Stimulated activated CD8-positive, alpha-beta memory T cell treated with anti-CD3 and anti-CD28 coated beads, Interleukin-4, amount 100 ng/mL, for 4 hours (primary cell): ENCODE results near the gene CTNNBIP1.
A peak's percentile ranks its signal among the peaks of the same experiment; 100 is the strongest.

Experiments
- DNase-seq, 2 donors: peaks; one replicate each; pipeline ENCODE4 v3.0.0-alpha.2; 2020; ENCODE audit warnings: low read depth in 2 of 2, low spot score in 1 of 2

Gene CTNNBIP1

DNA sequence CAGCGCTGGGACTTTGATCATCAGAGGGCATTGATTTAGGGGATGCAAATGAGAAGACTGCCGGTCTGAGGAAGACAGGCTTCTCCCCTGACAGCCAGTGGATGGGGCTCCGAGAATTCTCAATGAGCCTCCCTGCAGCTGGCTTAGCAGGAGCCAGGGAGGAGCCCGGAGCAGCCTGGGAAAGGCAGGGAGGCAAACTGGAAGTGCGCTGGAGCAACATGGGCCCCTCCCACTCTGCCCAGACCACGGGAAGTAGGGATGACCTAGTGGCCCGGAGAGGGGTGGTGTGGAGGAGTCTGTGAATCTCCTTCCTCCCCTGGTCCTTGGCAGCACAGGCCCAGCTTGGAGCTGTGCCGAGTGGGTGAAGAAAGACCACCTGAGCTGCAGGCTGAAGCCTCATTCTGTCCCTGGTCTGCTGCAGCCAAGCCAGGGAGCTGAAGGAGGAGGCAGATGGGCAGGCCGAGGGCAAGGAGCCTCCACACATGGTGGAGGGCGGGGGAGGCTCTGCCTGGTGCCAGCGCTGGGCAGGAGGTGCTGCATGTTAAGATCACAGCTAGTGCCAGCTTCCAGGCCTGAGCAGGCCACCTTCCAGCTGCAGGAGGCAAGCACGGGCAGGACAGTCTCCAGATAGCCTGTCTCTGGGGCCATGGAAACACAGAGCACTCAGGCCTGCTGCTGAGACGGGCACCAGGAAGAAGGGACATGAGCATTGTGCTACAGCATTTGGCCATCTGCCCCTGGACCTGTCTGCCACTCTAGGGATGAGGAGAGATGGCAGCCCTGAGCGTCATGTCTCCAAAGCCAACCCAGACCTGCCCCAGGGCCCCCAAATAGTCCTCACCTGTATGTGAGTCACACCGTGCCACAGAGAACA lies 74.1 kb downstream of the CTNNBIP1 start:
- no peak for DNase-seq

DNA sequence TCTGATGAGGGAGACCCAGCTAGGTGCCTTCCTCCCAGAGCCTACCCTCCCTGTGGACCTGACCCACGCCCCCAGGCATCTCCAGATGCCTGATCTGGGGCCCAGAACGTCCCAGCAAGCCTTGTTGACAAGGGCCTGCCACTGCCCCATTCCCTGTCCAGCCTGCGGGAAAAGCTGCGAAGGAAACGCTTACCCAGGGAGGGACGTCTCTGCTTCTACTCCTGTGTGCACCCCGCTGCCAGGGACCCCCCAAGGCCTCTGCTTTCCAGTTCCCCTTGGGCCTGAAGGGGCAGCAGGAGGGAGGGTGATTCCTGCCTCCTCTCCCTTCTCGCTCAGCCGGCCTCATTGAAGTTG lies 74.7 kb downstream of the CTNNBIP1 start:
- DNase-seq = no peak

DNA sequence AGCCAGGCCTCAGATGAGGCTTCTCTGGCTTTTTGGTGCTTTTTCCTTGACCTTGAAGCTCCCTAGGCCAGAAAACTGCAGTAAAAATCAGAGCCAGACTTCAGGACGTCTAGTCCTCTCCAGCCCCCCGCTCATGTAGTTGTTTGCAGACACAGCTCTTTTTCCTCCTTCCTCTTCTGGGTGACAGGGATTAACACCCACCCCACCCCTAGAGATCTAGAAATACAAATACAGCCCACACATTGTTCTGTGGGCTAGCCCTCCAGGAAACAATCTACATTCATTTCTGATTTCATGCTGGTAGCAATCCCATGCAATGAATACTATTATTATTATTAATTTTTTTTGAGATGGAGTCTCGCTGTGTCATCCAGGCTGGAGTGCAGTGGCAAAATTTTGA lies 76.4 kb downstream of the CTNNBIP1 start:
- no peak for DNase-seq

DNA sequence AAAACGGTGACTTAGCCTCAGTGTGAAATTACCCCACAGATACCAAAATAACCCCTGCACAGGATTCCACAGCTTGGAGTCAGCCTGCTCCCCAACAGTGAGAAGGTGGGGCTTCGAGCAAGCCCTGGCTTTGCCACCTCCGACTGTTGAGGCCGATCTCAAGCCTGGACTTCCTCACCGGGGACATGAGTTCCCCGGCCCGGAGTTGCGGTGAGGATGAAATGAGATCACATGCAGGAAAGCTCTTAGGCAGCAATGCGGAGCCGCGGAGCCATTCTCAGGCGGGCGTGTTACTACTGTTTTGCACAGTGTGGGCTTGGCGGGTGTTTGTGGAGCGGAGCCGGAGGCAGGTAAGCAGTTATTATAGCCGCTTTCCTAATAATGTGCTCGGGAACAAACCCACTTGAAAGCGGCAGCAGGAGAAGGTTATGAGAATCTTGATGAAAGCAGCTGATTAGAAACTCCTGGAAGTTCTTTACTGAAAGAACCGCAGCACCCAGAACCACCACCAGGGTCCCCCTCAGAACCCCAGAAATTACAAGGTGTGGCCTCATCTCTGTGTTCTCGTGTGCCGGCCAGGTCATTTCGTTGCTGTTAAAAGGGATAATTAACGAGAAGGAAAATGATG lies 82.4 kb downstream of the CTNNBIP1 start:
- no peak for DNase-seq

DNA sequence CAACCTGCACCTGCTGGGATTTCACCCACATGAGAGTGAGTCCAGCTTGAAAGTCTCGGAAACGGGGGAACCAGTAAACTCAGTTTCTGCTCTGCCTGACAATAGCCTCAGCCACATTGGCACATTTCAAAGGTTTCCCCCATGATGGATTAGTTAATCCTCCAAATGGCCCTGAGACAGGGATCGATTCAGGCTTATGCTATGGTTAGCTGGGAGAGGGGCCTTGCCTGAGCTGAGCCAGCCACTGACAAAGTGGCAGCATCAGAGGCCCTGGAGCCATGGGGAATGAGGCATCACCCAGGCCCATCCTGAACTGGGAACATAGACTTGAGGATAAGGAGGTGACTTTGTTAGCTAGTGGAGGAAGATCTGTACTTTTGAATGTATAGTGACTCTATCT lies 83.5 kb downstream of the CTNNBIP1 start:
- no peak for DNase-seq

DNA sequence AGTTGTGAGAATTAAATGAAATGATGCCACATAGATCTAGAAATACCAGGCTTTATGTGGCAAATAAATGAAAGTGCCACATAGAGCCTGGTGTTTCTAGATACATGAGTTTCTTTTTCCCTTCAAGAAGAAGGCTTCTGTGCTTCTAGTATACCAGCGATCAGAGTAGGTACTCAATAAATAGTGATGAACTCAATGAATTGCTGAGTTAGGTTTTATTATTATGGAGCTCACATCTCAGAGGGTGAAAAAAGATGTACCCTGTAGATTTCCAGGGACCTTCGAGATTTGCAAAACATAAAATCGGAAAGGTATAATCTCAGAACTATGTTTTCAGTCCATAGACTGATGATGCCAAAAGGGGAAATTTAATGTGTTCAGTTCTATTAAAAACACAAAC lies 84.0 kb downstream of the CTNNBIP1 start:
- no peak for DNase-seq

DNA sequence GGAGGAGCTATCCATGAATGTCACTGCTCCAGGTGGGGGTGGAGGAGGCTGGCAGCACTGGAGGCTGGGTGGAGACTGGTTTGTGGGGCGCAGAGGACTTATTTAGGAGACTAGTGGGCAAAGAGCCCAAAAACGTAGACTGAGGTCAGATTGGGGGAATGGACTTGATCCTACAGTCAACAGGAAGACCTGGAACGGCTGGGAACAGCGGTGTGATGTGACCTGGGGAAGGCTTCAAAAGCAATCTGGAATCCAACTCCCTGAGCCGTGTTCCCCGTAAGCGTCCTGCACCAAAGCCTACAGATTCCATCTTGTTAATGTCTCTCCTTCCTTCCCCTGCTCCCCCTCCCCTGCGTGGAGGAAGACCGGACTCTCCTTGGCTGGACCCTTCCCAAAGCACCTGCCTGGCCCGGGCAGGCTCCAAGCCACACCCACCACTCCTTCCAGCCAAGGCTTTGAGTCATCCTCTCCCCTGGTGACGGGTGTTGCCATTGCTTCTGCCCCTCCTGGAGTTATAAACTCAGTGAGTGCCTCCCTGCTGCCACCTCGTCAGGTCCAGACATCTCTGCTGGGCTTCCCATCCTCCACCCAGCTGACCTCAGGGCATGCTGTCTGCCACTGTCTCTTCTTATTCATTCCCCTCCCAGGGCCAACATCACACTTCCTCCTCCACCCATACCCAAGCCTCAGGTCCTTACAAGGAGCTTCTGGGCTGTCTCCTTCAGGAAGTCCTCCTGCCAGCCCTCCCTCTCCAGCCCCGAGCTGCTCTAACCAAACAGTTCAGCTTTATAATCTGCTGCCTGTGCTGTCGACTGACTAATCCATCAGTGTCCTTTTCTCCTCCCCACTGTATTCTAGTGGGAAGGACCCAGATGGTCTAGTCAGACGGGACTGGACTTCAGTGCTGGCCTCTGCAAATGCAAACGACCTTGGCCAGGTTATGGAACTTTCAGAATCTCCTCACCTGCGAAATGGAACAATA lies 84.7 kb downstream of the CTNNBIP1 start:
- DNase-seq = no peak

DNA sequence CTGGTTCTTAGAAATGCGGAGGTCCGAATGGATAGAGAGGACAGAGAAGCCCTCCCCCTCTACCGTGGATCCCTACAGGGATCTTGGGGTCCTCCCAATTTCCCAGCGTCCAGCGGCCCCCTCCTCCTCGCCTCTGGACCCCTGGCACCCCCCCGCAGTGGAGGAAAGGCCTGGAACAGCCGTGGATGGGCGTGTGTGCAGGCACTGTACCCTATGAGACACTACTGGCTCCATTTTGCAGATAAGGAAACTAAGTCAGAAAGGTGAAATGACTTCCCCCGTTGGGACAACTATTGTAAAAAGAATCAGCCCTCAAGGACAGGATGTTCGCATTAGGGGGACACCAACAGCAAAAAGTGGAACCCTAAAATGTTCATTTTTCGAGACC lies 85.4 kb downstream of the CTNNBIP1 start:
- no peak for DNase-seq

DNA sequence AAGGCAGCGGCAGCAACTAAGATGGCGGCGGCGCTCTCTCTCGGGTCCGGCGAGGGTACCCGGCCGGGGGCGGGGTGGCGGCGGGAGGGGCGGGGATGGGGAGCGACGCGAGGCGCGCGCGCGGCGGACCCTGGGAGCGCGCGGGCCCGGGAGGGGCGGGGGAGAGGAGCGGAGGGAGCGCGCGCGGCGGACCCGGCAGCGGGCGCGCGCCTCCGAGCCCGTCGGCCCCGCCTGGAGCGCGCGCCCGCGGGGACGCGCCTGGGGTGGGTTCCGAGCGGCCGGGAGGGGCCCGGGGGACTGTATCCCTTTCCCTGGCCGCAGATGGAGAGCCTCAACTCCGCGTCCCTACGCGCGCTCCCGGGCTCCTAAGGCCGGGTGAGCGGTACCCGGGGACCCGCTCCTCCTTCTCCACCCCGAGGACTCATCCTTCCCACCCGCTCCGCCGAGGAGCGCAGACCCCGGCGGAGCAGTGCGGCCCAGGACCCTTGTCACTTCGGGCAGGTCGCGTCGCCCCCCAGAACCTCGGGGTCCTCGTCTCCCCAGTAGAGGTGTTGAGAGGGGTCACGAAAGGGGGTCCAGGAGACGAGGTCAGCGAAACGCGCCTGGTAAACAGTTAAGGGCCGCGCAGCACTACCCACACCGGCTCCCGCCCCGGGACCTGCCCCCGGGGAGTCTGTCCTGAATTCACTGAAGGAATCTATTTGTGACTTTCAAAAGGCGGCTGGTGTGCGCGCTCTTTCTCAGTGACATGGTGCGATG lies 85.9 kb downstream of the CTNNBIP1 start, which contains the start of gene CLSTN1:
CLSTN1 (minus strand) TSS at position 23 of the 759 bp plus-strand sequence. CDS start 232 bp downstream, outside the sequence.
- DNase-seq = peak; percentile 71 to 80

DNA sequence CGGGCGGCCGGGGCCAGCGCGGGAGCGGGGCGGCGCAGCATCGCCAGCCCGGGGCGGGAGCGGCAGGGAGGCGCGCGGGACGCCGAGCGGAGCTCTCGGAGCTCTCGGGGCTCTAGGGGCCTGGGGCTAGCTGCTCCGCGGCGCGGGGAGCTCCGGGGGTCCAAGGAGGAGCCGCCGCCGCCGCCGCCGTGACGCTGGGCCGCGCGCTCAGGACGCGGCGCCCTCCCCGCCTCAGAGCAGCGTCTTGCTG lies 86.5 kb downstream of the CTNNBIP1 start:
- no peak for DNase-seq

DNA sequence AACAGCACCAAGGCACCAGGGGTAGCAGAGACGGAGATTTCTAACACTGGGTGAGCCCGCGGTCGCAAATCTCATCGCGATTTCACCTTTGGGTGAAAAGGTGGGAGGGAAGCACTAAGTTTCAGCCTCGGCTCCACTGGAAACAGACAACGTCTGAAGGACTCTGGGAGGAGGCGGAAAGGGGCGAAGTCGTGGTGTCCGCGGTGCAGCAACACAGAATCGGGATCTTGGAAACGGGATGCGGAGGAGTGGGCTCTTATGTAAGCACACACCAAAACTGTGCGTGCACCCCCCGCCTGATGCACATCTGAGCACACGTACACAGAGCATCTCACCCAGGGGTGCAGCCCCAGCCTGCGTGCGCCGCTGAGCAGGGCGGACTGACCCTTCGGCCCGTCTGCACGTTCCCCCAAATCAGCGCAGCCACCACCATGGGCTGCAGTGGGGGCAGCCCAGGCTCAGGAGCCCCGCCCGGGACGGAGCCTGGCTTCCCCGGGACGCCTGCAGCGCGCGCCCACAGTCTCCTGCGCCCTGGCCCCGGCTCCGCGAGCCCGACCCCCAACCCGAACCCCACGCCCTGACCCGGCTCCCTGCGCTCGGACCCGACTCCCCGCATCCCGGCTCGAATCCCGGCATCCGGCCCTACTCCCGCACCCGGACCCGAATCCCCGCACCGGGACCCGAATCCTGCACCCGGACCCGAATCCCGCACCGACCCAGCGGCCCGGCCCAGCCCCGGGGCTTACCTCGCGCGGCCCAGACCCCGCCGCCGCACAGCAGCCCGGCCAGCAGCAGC lies 87.0 kb downstream of the CTNNBIP1 start:
- no peak for DNase-seq

DNA sequence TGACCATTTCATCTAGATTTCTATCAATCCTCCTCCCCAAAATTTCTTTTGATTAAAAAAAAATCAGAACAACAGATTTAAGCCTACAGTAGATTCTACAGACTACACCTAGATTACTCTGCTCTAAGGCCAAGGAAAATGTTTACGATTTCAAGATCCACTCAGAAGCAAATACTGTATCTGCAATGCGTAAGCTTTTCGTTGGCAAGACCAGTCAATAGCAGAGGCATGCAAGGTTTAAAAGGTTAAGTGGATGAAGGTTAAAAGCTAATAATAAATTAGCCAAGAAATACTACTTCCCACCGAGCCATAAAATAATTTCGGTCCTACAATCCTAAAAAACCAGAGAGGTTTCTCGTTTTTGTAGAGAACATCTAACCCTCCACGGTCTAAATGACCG lies 87.6 kb downstream of the CTNNBIP1 start:
- DNase-seq = no peak

DNA sequence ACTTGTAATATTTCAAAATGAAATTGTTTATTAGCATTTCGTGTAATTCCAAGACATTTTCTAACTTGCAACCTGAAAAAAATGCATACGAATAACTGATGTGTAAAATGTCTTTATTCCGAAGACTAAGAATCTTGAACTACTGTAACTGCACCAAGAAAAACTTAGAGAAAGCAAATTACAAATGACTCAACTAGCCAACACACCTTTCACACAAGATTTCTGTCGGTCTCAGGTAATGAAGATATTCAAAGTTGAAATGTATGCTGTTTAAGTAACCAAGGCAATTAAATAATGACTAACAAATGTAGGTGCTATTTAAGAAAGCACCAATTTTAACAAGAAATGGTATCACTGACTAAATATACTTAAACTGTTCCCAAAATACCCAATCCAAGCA lies 88.4 kb downstream of the CTNNBIP1 start:
- DNase-seq = no peak

DNA sequence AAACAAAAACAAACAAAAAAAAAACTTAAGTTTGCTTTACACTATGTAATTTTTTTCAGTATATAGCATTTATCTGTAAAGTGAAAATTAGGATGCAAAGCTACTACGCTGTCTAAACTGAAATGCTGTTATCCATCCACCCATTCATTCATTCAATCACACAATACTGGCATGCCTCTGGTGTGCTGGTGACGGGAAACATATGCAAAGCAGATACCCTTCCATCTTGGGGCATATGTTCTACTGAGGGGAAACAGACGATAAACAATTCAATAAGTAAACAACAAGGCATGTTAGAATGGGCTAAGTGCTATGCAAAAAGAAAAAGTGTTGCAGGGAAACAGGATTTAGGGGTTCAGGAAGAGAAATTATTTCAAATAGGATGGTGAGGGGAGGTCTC lies 89.5 kb downstream of the CTNNBIP1 start:
- DNase-seq = no peak

DNA sequence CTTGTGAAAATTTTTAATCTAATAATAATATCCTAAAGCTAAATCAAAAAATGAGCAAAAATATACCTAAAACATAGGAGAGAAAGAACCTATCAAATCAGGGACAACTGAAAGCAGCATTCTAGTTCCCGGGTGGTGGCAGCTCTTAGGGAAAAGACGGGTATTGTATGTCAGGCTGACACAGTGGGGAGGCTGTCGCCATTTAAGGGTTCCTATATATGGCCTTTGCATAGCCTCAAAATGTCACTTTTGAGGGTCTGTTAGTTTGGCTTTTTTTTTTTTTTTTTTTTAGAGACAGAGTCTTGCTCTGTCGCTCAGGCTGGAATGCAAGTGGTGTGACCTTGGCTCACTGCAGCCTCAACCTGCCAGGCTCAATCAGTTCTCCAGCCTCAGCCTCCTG lies 92.3 kb downstream of the CTNNBIP1 start:
- no peak for DNase-seq

DNA sequence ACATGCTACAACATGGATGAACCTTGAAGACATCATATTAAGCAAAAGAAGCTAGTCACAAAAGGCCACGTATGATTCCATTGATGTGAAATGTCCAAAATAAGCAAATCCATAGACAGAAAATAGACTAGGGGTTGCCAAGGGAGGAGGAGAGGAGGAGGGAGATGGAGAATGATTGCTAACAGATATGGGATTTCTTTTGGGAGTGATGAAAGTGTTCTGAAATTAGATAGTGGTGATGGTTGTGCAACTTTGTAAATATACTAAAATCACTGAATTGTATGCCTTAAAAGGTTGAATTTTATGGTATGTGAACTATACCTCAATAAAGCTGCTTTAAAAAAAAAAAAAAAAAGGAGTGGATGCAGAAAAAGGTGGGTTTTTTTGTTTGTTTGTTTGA lies 93.9 kb downstream of the CTNNBIP1 start:
- DNase-seq = no peak

DNA sequence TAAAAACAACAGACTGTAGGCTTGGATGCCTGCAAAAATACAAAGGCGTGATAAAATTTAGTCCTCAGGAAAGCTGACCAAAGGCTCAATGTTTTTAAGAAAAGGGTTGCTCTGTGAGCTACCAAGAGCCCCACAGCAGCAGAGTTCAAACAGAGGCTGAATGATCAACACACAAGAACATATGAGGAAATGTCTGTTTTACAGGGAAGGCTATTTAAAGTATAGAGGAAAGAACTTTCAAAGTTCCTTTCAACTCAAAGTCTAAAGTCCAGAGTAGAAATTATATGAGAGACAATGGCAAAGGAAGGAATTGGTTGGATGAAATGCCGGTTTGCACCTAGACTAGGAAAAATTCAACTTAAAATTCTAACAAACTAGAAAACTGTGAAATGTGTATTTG lies 94.9 kb downstream of the CTNNBIP1 start:
- DNase-seq = no peak

DNA sequence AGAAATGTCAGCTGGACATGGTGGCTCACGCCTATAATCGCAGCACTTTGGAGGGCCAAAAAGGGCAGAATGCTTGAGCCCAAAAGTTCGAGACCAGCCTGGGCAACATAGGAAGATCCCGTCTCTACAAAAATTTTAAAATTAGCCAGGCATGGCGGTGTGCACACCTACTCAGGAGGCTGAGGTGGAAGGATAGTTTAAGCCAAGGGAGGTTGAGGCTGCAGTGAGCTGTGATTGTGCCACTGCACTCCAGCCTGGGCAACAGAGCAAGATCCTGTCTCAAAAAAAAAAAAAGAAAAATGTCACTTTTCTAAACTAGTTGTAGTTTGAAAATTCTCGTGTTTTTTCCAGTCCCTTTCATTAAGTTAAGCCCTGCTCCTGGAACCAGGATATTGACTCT lies 95.5 kb downstream of the CTNNBIP1 start:
- no peak for DNase-seq

DNA sequence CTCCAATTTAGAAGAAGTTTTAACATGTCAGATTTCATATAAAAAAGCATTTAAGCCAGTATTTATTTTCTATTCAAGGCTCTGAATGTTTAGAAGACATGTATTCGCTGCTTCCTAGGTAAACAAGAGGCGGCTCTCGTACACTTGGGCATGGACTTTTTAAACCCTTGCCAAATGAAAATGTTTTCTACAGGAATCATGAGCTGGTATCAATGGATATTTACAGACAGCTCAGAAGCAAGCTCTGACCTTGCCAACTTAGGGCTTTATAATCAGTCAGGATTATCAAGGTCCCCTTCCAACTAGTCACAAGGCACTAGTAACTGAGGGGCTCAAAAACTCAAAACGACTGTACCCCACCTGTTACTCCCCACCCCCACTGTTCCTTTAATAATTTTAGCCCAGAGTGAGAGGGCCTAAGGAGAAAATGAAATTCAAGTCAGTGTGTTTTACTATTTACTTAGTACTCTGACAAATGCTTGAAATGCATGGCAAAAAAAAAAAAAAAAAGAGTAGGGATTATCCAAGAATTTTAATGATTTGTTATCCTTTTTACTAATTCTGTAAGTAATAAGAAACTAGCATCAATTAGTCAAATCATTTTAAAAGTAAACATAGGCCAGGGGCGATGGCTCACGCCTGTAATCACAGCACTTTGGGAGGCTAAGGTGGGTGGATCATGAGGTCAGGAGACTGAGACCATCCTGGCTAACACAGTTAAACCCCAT lies 98.7 kb downstream of the CTNNBIP1 start:
- DNase-seq = no peak

DNA sequence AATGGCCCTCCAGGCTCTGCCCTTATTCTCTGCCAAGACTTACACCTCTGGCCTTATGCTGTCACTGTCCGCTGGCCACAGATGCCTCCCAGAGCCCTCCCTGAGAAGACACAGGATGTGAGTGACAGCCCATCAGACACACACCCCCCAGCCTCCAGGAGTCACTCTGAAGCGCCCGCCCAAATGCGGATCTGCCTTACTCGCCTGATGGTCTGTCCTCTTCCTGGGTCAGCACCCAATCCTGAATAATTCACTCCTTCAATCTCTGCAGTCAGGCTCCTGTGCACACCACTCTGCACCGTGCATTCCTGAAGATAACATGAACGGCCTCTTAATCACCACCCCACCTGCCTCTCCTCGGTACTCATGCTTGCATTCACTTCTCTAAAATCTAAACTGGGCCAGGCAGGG lies 101.0 kb downstream of the CTNNBIP1 start:
- DNase-seq = no peak
